HL-60 (cell line): Measurements from ENCODE around the gene TANC1.

Source experiments
- POLR2AphosphoS5 ChIP-seq: IDR thresholded peaks from 2 replicates; pipeline ENCODE4 v1.6.1; 2012; ENCODE audit warnings: low read depth
- TF ChIP-seq, protein P1 (sequence below): IDR thresholded peaks from one replicate; pipeline ENCODE4 v1.5.1; 2011; ENCODE audit warnings: low read length, control low read depth, inconsistent platforms; ENCODE audit not compliant: insufficient read depth

DNA sequence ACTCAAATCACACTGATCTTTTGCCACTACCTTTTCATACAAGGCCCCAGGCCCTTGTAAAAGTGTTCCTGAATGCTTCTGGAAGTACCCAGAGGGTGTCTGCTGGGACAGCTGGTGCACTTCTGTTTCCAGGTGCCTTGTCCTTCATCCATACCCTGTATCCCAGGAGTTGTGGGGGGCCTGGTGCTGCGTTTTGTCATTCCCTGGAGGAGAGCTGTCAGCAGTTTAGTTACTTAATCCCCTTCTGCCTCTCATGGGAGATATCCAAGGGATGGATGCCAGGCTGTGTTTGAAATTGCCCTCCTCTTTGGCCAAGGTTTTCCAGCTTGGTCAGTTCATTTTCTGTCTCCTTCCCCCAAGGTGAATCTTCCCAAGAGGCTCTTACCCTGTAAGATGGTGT lies 159.8 kb downstream of the TANC1 start:
- TF ChIP-seq, protein P1, sequence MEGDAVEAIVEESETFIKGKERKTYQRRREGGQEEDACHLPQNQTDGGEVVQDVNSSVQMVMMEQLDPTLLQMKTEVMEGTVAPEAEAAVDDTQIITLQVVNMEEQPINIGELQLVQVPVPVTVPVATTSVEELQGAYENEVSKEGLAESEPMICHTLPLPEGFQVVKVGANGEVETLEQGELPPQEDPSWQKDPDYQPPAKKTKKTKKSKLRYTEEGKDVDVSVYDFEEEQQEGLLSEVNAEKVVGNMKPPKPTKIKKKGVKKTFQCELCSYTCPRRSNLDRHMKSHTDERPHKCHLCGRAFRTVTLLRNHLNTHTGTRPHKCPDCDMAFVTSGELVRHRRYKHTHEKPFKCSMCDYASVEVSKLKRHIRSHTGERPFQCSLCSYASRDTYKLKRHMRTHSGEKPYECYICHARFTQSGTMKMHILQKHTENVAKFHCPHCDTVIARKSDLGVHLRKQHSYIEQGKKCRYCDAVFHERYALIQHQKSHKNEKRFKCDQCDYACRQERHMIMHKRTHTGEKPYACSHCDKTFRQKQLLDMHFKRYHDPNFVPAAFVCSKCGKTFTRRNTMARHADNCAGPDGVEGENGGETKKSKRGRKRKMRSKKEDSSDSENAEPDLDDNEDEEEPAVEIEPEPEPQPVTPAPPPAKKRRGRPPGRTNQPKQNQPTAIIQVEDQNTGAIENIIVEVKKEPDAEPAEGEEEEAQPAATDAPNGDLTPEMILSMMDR: no peak
- TF ChIP-seq POLR2AphosphoS5: no peak
